Naive thymus-derived CD4-positive, alpha-beta T cell (primary cell): ENCODE results near the gene EFCAB10. TPM values are rescaled to one million over a fixed set of nuclear protein-coding genes. Genes with fewer than 3 reads are reported as not detected.

Experiments used
- ATAC-seq: fragments of 150-1000 bp; cut with Tn5 transposase; 2 replicates; pipeline ENCODE4 v1.10.0; 2021; ENCODE audit warnings: mild to moderate bottlenecking, moderate library complexity
- CTCF ChIA-PET: fragments of 350-600 bp; sonication (Branson Sonifier 250); formaldehyde crosslinking; loops from one replicate; lab custom pipeline; 2021; ENCODE audit warnings: antibody characterized with exemption; lab: Charles Lee
- POLR2A ChIA-PET: fragments of 350-600 bp; sonication (Branson Sonifier 250); formaldehyde crosslinking; loops from one replicate; lab custom pipeline; 2021; ENCODE audit warnings: antibody characterized with exemption, inconsistent platforms; lab: Charles Lee
- DNase-seq, 9 donors: peaks; one replicate each; pipeline versions ENCODE4 v3.0.0 to v3.0.0-alpha.2; 2020 to 2022; ENCODE audit warnings: mixed read lengths in 1 of 9
- H3K27ac ChIP-seq: one replicate; pipeline ENCODE4 v1.7.0; 2013; ENCODE audit warnings: mild to moderate bottlenecking, low read depth, low read length, moderate library complexity
- H3K27me3 ChIP-seq, 2 donors: one replicate each; pipeline ENCODE4 v1.7.0; 2013; ENCODE audit warnings: low read length in 2 of 2, mild to moderate bottlenecking in 2 of 2, moderate library complexity in 2 of 2; ENCODE audit not compliant: control insufficient read depth in 2 of 2, insufficient read depth in 2 of 2
- H3K36me3 ChIP-seq, 3 experiments: 1 replicate in 2 of 3; 2 replicates in 1 of 3; pipeline ENCODE4 v1.7.0; 2013; ENCODE audit warnings: low read length in 3 of 3, mild to moderate bottlenecking in 3 of 3, moderate library complexity in 1 of 3; ENCODE audit not compliant: insufficient read depth in 3 of 3, control insufficient read depth in 2 of 3
- H3K4me1 ChIP-seq, 2 donors: one replicate each; pipeline ENCODE4 v1.7.0; 2013; ENCODE audit warnings: low read length in 2 of 2, mild to moderate bottlenecking in 2 of 2, moderate library complexity in 1 of 2; ENCODE audit not compliant: control insufficient read depth in 2 of 2, insufficient read depth in 2 of 2
- H3K4me3 ChIP-seq: 2 replicates; pipeline ENCODE4 v1.7.0; 2013; ENCODE audit warnings: mild to moderate bottlenecking, low read length
- H3K9me3 ChIP-seq, 3 experiments: 1 replicate in 2 of 3; 2 replicates in 1 of 3; pipeline ENCODE4 v1.7.0; 2013; ENCODE audit warnings: low read length in 3 of 3; ENCODE audit not compliant: control insufficient read depth in 2 of 3
- H3K27ac Mint-ChIP-seq, 9 donors: one replicate each; pipeline ENCODE4 v1.8.0; 2020 to 2022; ENCODE audit warnings: mixed read lengths in 9 of 9, mild to moderate bottlenecking in 8 of 9, moderate library complexity in 5 of 9, inconsistent platforms in 2 of 9
- H3K27me3 Mint-ChIP-seq, 5 donors: one replicate each; pipeline ENCODE4 v1.8.0; 2021 to 2022; ENCODE audit warnings: mixed read lengths in 5 of 5, mild to moderate bottlenecking in 1 of 5
- H3K36me3 Mint-ChIP-seq, 5 donors: one replicate each; pipeline ENCODE4 v1.8.0; 2020 to 2022; ENCODE audit warnings: mixed read lengths in 5 of 5, mild to moderate bottlenecking in 3 of 5, inconsistent platforms in 1 of 5
- H3K4me1 Mint-ChIP-seq, 7 donors: one replicate each; pipeline ENCODE4 v1.8.0; 2020 to 2022; ENCODE audit warnings: mixed read lengths in 7 of 7, mild to moderate bottlenecking in 3 of 7, inconsistent platforms in 1 of 7
- H3K4me3 Mint-ChIP-seq, 10 donors: one replicate each; pipeline ENCODE4 v1.8.0; 2020 to 2022; ENCODE audit warnings: mild to moderate bottlenecking in 10 of 10, mixed read lengths in 10 of 10, moderate library complexity in 6 of 10, inconsistent platforms in 2 of 10
- H3K9me3 Mint-ChIP-seq, 11 donors: one replicate each; pipeline ENCODE4 v1.8.0; 2020 to 2022; ENCODE audit warnings: mixed read lengths in 11 of 11, mild to moderate bottlenecking in 4 of 11, inconsistent platforms in 1 of 11, moderate library complexity in 1 of 11
- intact Hi-C, 2 donors: fragments of 100-400 bp; cut with micrococcal nuclease; formaldehyde crosslinking; loops; one replicate each; pipeline ENCODE4 v1.15.1; 2023
- polyA plus RNA-seq, 2 donors: library from polyadenylated mRNA; unstranded; fragments of 300-500 nt; fragmentation: Illumina TruSeq; gene quantifications; one replicate each; pipeline ENCODE4 v1.2.3, GENCODE V29; 2021
- total RNA-seq, 6 experiments: library from RNA in 5 of 6; stranded (reverse) in 5 of 6; gene quantifications; 1 replicate in 5 of 6; 2 replicates in 1 of 6; pipeline ENCODE4 v1.2.3 and lab custom pipeline; 2021 to 2026

The EFCAB10 gene
- total and polyA plus RNA-seq, 7 experiments from 2014 or later = 0.75 to 2.1 (median 1.2) TPM; not detected in 4

GRCh38 chr7:105565190-105565589 is 16.1 kb downstream of the EFCAB10 start:
- ChIA-PET POLR2A (interaction anchor here (0.7 to 0.9 kb wide), 2 partner anchors 17 to 1343 kb away, joined by 3 to 4 read pairs; no protein-coding TSS in a partner anchor), CTCF (interaction anchor here (0.7 kb wide), 1 partner anchor 12 kb away, joined by 3 read pairs; no protein-coding TSS in a partner anchor)
- H3K27me3 Mint-ChIP-seq = no peaks in the 10 kb centered on the region
- no peak overlapping the region for H3K27ac ChIP-seq
- peaks cover 5 to 64% (median 11%) of the 10 kb centered on the region in 3 experiments for H3K36me3 ChIP-seq
- no peak overlapping the region for H3K4me3 ChIP-seq
- no peaks in the 10 kb centered on the region for H3K4me1 Mint-ChIP-seq
- H3K27me3 ChIP-seq = no peaks in the 10 kb centered on the region
- peaks cover 0 to 2% (median 0%) of the 10 kb centered on the region in 11 donors for H3K9me3 Mint-ChIP-seq
- no peak overlapping the region for H3K27ac Mint-ChIP-seq
- H3K9me3 ChIP-seq = no peaks in the 10 kb centered on the region
- peaks cover 5 to 49% (median 17%) of the 10 kb centered on the region in 5 donors for H3K36me3 Mint-ChIP-seq
- no peaks in the 10 kb centered on the region for H3K4me1 ChIP-seq
- H3K4me3 Mint-ChIP-seq = no peak overlapping the region
- intact Hi-C loops = no loop called here
- ATAC-seq (no peak), DNase-seq (no peak)

GRCh38 chr7:105559926-105560325 is 21.4 kb downstream of the EFCAB10 start:
- Histone ChIP-seq H3K4me3 (no peak overlapping the region), H3K27ac (no peak overlapping the region), H3K36me3 (peaks cover 2 to 63% (median 6%) of the 10 kb centered on the region in 3 experiments), H3K4me1 (no peaks in the 10 kb centered on the region), H3K9me3 (no peaks in the 10 kb centered on the region), H3K27me3 (no peaks in the 10 kb centered on the region)
- ChIA-PET POLR2A (no interaction called here), CTCF (no interaction called here)
- peaks cover 0 to 41% (median 17%) of the 10 kb centered on the region in 5 donors for H3K36me3 Mint-ChIP-seq
- no peak overlapping the region for H3K4me3 Mint-ChIP-seq
- DNase-seq = no peak
- intact Hi-C loops = no loop called here
- no peaks in the 10 kb centered on the region for H3K4me1 Mint-ChIP-seq
- H3K9me3 Mint-ChIP-seq = peaks cover 0 to 2% (median 0%) of the 10 kb centered on the region in 11 donors
- ATAC-seq = no peak
- peak overlapping the region in 5 of 9 donors; percentile 19 to 84 (median 60) for H3K27ac Mint-ChIP-seq
- no peaks in the 10 kb centered on the region for H3K27me3 Mint-ChIP-seq

- Histone ChIP-seq H3K4me1 (peaks cover 4 to 10% of the 10 kb centered on the region in 2 donors), H3K36me3 (peaks cover 5 to 61% (median 6%) of the 10 kb centered on the region in 3 experiments), H3K4me3 (no peak overlapping the region), H3K9me3 (no peaks in the 10 kb centered on the region), H3K27me3 (no peaks in the 10 kb centered on the region), H3K27ac (no peak overlapping the region)
- ATAC-seq = peak; percentile 38
- CTCF ChIA-PET = interaction anchor here (0.6 kb wide), 1 partner anchor 98 kb away, joined by 3 read pairs; no protein-coding TSS in a partner anchor
- POLR2A ChIA-PET = no interaction called here
- Mint-ChIP-seq H3K36me3 (peaks cover 12 to 26% (median 18%) of the 10 kb centered on the region in 5 donors), H3K27ac (peak overlapping the region in 2 of 9 donors; percentile 19 to 25), H3K9me3 (no peaks in the 10 kb centered on the region), H3K4me3 (no peak overlapping the region), H3K4me1 (peaks cover 12 to 39% (median 24%) of the 10 kb centered on the region in 7 donors), H3K27me3 (no peaks in the 10 kb centered on the region)
- no peak for DNase-seq
- intact Hi-C loops = no loop called here
Observed at GRCh38 chr7:105538339-105538738, 43.0 kb downstream of the EFCAB10 start.

GRCh38 chr7:105532709-105533460 is 48.4 kb downstream of the EFCAB10 start:
- no peaks in the 10 kb centered on the region for H3K27me3 ChIP-seq
- no peaks in the 10 kb centered on the region for H3K27me3 Mint-ChIP-seq
- H3K4me1 Mint-ChIP-seq = peaks cover 21 to 59% (median 38%) of the 10 kb centered on the region in 7 donors
- ChIA-PET POLR2A (interaction anchor here (0.6 to 2.3 kb wide), 3 partner anchors 9 to 487 kb away, joined by 3 to 13 read pairs (median 4); no protein-coding TSS in a partner anchor), CTCF (no interaction called here)
- no peaks in the 10 kb centered on the region for H3K9me3 ChIP-seq
- peak overlapping the region; percentile 87 to 98 (median 92) for H3K27ac Mint-ChIP-seq
- peaks cover 13 to 18% of the 10 kb centered on the region in 2 donors for H3K4me1 ChIP-seq
- intact Hi-C loops = loop anchor here (1.0 to 5.0 kb wide), 21 partner anchors 11 to 1635 kb away; partner anchors contain the start of genes ORC5 (in 2 of the 2), PUS7 (in 2 of the 2), SRPK2 (in 2 of the 2) and SYPL1 (in 2 of the 2)
- peak overlapping the region; percentile 83 for H3K27ac ChIP-seq
- H3K36me3 Mint-ChIP-seq = peaks cover 0 to 6% (median 3%) of the 10 kb centered on the region in 5 donors
- peak overlapping the region; percentile 86 for H3K4me3 ChIP-seq
- H3K9me3 Mint-ChIP-seq = no peaks in the 10 kb centered on the region
- H3K4me3 Mint-ChIP-seq = peak overlapping the region; percentile 87 to 99 (median 93)
- DNase-seq (no peak), ATAC-seq (no peak)
- peaks cover 0 to 14% (median 0%) of the 10 kb centered on the region in 3 experiments for H3K36me3 ChIP-seq

- peak within 1 kb of the TSS; percentile 83 for H3K27ac ChIP-seq
- ATAC-seq = peak; percentile 97
- peaks cover 0 to 6% (median 0%) of the 10 kb centered on the region in 3 experiments for H3K36me3 ChIP-seq
- H3K4me3 ChIP-seq = peak within 1 kb of the TSS; percentile 86
- Mint-ChIP-seq H3K4me3 (peak within 1 kb of the TSS; percentile 87 to 99 (median 93)), H3K36me3 (peaks cover 0 to 6% (median 0%) of the 10 kb centered on the region in 5 donors), H3K27me3 (no peaks in the 10 kb centered on the region), H3K4me1 (peaks cover 21 to 59% (median 38%) of the 10 kb centered on the region in 7 donors), H3K9me3 (no peaks in the 10 kb centered on the region), H3K27ac (peak within 1 kb of the TSS; percentile 87 to 98 (median 92))
- peak; percentile 72 to 90 (median 81) for DNase-seq
- peaks cover 13 to 18% of the 10 kb centered on the region in 2 donors for H3K4me1 ChIP-seq
- H3K27me3 ChIP-seq = no peaks in the 10 kb centered on the region
- intact Hi-C loops = loop anchor here (1.0 to 5.0 kb wide), 21 partner anchors 10 to 1636 kb away; partner anchors contain the start of genes ORC5 (in 2 of the 2), PUS7 (in 2 of the 2), SRPK2 (in 2 of the 2) and SYPL1 (in 2 of the 2)
- H3K9me3 ChIP-seq = no peaks in the 10 kb centered on the region
- CTCF ChIA-PET = interaction anchor here (0.6 to 1.1 kb wide), 5 partner anchors 9 to 612 kb away, joined by 3 to 6 read pairs (median 3); no protein-coding TSS in a partner anchor
- POLR2A ChIA-PET = interaction anchor here (0.7 to 2.3 kb wide), 9 partner anchors 9 to 1636 kb away, joined by 3 to 13 read pairs (median 4); partner anchors contain the start of genes HBP1 and KMT2E
Observed at GRCh38 chr7:105531792-105532671, 49.3 kb downstream of the EFCAB10 start, which contains the start of gene RINT1. Gene RINT1 (plus strand): TSS chr7:105532201. CDS start chr7:105532316, 115 bp downstream.
